GM18870 (cell line): ENCODE results near the gene HID1.
A peak's percentile ranks its signal among the peaks of the same experiment; 100 is the strongest.

Experiments used
- ATAC-seq: cut with Tn5 transposase; IDR thresholded peaks from one replicate; pipeline ENCODE4 v1.9.1; 2021; ENCODE audit warnings: moderate library complexity; ENCODE audit not compliant: unreplicated experiment

The HID1 gene

DNA sequence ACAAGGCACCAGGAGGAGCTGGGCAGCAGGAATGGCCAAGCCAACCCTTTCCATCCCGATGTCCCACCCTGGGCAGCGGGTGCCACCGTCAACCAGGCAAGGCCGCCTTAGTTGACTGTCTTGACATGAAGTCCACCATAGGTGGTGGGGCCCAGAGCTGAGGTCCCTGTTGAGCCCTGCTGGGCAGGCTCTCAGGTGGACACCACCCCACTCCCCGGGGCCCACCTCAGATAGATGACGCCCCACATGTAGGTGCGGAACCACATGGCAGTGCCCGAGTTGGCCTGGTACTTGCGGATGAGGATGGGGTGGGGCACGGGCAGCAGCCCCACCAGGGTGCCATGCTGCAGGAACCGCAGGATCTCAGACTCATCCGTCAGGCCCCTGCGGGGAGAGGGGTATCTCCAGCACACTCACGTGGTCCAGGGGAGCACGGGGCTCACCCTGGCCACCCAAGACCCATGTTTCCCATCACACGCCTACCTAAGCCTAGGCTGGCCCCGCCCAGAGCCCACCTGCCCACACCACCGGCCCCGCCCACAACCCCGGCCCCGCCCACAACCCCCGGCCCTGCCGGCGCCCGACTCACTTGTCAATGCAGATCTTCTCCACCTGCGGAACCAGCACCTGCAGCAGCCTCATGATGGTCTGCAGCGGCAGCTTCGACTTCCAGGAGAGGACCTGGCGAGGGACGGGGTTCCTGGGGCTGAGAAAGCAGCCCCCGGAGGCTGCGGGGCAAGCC, 20.7 kb downstream of the HID1 start:
- no peak for ATAC-seq

DNA sequence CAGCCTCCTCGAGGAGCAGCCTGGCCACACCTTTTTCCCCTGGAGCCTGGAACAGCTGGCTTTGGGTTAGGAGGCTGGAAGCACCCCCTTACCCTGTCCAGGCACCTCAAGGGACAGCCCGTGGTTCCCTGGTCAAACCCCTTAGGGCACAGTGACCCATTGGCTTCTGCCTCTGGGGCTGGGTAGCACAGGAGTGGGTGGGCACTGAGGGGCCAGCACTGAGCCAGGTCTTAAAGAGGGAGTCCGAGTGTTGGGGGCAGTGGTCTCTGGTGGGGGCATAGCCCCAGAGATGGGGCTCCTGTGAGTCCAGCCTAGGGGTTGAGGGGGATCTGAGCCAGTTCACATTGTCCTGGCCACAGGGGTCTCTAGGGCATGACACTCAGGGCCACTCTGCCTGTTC, 21.5 kb downstream of the HID1 start:
- ATAC-seq, result no peak

DNA sequence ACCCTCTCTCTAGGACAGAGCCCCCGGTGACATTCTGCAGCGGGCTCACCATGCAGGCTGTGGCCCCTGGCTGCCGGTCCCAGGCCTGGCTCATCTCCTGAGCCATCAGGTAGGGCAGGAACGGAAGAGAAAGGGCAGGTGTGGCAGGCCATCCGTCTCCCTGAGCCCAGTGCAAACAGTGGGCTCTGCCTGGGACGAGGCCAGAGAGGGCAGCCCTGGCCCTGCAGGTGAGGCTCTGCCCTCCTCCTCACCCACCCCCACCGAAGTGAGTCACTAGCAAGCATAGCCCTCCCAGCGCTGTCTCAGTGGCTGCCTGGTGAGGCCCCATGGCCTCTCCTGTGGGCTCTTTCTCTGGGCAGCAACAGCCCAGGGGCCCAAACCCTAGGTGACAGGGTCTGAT, 22.4 kb downstream of the HID1 start:
- ATAC-seq, result no peak

DNA sequence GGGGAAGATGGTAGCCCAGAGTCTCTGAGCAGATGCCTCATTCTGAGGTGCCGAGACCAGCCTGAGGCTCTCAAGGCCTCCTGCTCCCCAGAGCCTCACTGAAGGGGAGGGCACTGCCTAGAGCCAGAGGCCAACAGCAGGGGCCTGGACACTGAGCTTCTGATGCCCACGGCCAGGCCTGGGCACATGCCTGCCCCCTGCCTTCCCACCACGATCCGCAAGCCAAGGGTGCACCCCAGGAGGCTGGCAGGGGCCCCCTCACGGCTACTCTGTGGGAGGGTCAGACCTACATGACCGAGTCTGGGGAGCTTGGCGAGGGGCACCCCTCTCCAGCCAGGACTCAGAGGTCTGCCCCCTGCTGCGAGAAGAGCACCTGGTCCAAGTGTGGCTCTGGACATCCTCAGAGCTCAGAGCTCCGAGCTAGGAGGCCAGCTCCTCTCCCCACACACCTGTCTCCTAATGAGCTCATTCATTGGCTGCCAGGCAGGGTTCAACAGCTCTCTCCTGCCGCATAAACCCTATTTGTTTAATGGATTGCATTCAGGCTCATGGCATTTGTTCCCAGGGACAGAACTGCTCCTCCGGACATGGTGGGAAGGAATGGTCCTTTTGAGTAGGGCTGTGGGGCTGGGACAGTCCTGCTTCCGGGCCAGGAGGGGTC, 23.0 kb downstream of the HID1 start:
- ATAC-seq, result no peak

DNA sequence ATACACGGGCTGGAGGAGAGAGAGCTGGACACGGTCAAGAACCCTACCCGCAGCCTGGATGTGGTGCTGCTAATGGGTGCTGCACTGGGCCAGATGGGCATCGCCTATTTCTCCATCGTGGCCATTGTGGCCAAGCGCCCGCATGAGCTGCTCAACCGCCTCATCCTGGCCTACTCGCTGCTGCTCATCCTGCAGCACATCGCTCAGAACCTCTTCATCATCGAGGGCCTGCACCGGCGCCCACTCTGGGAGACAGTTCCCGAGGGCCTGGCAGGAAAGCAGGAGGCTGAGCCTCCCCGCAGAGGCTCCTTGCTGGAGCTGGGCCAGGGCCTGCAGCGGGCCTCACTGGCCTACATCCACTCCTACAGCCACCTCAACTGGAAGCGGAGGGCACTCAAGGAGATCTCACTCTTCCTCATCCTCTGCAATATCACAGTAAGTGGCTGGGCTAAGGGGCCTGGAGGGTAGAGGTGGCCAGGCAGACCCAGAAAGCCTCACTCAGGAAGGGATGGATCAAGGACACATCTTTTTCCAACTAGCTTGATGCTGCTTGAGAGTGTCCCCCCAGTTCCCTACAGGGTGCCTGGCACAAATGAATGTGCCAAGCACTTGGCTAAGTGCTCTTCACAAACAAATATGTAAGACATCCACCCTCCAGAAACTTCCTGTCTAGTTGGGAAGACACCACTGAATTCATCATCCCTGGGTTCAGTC, 25.4 kb downstream of the HID1 start:
- ATAC-seq, result no peak

DNA sequence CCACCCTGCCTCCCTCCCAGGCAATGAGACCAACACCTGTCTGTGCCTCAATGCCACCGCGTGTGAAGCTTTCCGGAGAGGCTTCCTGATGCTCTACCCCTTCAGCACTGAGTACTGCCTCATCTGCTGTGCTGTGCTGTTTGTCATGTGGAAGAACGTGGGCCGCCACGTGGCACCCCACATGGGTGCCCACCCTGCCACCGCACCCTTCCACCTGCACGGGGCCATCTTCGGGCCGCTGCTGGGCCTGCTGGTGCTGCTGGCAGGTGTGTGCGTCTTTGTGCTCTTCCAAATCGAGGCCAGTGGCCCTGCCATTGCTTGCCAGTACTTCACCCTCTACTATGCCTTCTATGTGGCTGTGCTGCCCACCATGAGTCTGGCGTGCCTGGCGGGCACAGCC, 25.9 kb downstream of the HID1 start:
- ATAC-seq, result no peak

DNA sequence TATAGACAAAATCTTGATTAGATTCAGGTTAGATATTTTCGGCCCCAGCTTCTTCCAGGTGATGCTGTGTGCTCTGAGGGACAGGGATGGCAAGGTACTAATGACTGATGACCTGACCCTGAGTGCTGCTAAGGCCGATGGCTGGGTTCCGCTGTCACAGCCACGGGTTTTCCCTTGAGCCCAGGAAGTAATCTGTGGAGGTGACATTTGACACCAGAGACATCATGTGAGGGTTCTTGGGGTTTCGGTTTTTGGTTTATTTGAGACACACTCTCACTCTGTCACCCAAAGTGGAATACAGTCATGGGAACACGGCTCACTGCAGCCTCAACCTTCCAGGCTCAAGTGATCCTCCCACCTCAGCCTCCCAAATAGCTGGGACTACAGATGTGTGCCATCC, 27.0 kb downstream of the HID1 start:
- peak; percentile 53 for ATAC-seq

DNA sequence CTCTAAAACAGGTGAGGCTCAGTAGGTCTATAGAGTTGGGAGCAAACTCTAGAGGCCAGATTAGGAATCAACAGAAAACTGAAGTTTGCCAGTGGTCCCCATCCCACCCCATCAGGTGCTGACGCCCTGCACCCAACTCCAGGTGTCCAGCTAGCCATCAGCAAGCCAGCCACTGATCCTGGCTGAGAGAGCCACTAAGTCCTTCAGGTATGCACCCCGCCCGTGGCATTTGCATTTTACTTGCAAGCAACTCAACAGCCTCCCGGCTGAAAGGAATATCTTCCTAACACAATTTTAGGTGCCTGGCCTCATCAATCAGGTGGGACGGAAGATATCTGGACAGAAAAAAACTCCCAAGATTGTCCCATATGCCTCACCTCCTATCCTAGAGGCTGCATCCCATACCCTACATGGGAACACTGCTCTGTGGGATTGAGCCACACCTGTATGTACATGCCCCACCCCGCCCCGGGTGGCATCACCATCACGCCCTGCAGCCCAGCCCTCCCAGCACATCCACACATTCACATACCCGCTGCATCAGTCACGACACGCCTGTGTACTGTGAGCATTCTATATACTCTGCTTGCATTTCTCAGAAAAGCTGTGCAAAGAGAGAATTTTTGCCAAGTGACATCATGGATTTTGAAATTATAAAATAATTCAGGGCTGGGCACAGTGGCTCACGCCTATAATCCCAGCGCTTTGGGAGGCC, 28.6 kb downstream of the HID1 start:
- no peak for ATAC-seq

DNA sequence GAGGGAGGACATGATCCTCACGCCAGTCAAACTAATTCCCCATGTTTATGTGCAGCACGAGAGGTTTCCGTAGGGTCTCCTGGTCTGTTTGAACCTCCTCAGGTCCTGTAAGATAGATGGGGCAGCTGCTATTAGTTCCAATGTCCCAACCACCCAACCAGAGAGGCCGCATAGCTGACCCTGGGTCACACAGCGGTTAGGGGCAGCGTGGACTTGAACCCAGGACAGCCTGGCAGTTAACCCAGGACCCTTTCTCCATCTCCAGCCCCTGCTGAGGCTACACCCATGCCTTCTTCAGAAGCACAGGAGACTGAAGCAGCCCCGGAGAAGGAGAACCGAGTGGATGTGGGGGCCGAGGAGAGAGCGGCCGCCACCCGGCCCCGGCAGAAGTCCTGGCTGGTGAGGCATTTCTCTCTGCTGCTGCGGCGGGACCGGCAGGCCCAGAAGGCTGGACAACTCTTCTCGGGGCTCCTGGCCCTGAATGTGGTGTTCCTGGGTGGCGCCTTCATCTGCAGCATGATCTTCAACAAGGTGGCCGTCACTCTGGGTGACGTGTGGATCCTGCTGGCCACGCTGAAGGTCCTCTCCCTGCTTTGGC, 31.3 kb downstream of the HID1 start:
- no peak for ATAC-seq

DNA sequence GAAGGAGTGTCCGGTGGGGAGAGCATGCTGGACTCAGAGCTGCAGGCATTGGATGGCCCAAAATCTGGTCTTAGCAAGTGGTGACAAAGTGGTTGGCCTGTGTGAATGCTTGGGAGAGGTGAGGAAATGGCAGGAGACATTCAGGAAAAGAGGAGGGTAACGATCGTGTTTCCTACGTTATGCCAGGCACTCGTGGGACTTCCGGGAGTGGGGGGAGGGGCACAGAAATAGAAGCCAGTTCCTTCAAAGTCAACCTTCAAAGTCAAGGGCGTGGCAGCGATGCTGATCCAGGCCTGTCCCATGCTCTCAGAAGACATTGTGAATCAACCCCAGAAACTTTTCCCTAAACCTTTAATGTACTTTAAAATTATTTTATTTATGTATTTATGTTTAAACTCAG, 33.0 kb downstream of the HID1 start:
- no peak for ATAC-seq

DNA sequence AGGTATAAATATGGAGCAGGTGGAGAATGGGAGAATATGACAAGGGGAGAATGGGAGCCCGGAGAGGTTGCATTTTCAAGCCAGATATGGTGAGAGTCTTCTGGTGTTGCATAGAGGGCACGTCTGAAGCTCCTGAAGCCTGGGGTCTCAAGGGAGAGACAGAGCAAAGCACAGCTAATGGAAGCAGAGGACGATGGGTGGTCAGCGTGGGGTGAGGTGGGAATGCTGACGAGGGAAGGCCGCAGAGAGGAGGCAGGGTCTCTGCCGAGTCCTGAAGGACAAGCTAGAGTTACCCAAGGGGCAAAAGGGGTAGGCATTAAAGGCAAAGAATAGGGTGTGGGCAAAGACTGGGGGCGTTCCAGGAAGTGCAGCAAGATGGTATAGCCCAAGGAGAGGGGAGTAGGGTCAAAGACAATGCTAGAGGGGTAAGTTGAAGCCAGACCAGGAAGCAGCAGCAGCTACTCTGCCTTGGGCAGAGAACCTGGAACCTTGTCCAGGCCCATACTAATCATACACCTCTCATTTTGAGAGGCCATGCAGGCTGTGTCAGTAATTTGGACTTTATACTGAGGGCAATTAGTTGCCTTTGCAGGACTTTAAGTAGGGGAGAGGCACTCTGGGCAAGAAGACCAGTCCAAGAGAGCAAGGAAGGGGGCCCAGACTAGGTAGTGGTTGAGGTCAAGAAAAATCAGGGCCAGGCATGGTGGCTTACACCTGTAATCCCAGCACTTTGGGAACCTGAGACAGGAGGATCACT, 34.2 kb downstream of the HID1 start:
- no peak for ATAC-seq

DNA sequence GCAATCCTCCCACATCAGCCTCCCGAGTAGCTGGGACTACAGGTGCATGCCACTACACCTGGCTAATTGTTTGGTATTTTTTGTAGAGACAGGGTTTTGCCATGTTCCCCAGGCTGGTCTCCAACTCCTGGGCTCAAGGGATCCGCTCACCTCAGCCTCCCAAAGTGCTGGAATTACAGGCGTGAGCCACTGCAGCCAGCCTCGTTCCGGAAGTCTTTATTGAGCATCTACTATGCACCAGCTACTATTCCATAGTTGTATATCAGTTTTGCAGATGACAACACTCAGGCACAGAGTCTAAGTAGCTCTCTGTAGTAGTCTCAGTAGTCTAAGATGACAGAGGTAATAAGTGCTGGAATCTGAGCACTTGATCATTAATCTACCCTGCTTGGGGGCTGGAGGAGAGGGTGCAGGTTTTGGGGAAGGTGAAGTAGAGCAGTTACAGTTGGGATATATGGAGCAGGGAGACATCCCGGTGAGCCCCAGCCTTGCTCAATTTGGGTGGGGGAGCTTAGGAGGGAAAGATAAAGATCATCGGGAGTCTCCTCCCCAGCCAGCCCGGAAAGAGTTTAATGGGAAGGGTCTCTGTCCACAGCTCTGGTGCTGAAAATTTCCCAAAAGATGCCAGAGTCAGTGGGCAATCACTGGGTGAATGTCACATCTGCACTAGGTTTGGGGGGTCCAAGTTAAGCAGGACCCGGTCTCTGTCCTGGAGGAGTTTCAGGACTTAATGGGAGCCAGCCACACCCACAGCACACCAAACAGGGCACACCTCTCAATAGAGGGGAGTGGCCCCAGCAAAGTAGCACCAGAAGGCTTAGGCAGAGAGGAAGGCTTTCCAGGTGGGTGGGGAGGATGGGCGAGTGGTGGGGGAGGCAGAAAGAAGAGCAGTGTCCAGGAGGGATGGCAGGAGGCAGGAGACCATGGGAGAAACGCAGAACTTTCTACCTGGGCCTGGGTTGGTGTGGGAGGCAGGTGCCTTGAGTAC, 35.2 kb downstream of the HID1 start:
- no peak for ATAC-seq

DNA sequence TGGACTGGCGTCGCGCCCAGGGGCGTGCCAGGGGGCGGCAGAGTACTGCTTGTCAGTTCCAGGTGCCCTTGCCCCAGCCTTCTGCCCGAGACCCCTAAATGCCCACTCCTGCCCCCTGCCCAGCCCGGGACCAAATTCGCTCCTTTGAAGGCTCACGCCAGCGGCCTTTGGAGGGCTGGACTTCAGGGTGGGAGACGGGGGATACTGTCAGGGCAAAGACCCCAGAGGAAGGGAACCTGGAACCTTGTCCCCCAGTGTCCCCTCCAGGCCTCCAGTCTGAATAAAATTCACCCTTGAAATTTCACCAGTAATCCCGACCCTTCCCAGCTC, 36.1 kb downstream of the HID1 start:
- ATAC-seq, result no peak

DNA sequence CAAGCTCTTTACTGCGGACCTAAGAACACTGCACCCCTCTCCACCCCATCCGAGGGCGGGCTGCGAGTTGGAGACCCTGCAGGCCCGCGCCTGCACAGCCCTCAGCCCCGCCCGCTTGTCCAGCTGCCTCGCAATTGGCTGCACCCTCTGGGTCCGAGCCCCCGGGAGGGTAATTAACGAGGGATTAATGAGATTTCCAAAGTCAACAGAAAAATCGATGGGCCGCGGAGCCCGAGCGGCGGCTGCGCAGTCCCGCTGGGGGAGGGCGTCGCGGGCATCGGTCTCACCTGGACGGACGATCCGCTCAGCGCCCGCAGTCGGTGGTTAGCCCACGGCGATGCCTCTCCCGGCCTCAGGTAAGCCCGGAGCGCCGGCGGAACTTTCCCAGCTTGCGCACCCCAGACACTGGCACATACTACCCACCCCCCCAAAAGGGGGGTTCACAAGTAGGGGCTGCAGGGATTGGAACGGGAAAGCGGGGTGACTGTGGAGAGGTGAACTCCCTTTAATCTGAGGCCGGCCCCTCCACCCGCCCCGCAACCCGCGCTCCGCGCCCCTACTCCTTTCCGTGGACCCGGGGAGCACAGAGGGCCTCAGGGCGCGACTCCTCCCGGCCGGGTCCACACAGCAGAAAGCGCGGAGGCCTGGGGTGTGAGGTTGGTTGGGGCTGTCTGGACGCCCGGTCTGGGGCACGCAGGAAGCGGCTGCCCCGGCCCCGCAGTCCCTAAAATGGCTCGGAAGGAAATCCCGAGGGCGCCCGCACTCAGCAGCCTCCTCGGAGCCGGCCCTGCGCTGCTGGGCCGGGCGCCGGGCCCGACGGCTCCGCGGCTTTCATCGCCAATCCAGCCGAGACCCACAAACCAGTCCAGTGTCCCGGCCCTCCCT, 36.7 kb downstream of the HID1 start, which contains the start of gene OTOP3:
Gene OTOP3 (plus strand): TSS at position 314 of the 885 bp plus-strand sequence. CDS start 24 bp downstream, at position 338.
- ATAC-seq, result no peak

DNA sequence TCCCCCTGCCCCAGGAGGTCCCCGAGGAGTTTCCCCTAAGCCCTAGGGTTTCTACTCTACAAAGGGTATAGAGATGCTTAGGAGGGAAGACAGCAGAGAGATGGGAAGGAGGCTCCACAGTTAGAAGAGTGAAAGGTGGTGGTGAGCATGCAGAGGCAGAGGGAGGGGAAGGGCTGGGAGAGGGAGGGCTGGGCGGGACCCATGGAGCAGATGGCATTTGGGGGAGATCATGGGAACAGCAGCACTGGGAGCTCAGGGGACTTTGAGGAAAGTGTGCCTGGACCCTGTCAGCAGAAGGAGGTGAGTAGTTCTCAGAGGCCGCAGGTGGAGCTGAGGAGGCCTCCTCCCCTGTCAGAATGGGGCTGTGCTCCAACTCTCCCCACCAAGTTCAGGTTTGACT, 37.5 kb downstream of the HID1 start:
- no peak for ATAC-seq

DNA sequence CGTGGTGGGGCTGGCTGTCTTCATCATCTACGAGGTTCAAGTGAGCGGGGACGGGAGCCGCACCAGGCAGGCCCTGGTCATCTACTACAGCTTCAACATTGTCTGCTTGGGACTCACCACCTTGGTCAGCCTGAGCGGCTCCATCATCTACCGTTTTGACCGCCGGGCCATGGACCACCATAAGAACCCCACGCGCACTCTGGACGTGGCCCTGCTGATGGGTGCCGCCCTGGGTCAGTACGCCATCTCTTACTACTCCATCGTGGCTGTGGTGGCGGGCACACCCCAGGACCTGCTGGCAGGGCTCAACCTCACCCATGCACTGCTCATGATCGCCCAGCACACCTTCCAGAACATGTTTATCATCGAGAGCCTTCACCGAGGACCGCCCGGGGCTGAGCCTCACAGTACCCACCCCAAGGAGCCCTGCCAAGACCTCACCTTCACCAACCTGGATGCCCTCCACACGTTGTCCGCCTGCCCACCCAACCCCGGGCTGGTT, 42.0 kb downstream of the HID1 start:
- no peak for ATAC-seq

DNA sequence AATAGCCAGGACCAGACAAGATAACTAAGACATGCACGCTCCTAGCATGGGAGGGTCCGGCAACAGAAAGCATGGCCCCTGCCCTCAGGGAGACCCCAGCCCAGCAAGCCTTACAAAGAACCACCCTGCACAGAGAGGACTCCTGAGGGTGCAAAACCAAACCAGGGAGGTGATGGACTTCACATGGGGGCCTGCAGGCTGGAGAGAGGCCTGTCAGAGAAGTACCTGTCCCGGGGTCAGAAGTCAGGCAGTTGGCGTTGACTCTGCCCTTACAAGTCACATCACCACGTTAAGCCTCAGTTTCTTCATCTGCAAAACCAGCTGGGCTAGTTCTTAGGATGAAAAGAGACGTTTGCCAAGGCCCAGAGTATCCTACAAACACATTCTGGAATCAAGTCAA, 43.8 kb downstream of the HID1 start:
- ATAC-seq, result no peak

DNA sequence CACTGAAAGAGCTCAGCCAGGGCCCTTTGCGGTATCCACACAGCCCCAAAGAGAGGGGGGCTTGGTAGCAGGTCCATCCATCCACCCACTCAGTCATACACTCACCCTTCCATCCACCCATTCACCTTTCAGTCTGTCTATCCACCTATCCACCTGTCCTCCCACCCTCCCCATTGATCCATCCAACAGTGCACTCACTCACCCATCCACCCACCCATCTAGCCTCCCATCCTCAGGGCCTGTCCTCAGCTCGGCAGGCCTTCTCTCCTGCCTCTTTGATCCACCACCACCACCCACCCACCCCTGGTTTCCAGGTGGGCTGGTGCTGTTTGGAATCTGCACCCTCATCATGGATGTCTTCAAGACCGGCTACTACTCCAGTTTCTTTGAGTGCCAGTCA, 47.3 kb downstream of the HID1 start:
- no peak for ATAC-seq
